Measurements from ENCODE around the gene ATG9B.

DNA sequence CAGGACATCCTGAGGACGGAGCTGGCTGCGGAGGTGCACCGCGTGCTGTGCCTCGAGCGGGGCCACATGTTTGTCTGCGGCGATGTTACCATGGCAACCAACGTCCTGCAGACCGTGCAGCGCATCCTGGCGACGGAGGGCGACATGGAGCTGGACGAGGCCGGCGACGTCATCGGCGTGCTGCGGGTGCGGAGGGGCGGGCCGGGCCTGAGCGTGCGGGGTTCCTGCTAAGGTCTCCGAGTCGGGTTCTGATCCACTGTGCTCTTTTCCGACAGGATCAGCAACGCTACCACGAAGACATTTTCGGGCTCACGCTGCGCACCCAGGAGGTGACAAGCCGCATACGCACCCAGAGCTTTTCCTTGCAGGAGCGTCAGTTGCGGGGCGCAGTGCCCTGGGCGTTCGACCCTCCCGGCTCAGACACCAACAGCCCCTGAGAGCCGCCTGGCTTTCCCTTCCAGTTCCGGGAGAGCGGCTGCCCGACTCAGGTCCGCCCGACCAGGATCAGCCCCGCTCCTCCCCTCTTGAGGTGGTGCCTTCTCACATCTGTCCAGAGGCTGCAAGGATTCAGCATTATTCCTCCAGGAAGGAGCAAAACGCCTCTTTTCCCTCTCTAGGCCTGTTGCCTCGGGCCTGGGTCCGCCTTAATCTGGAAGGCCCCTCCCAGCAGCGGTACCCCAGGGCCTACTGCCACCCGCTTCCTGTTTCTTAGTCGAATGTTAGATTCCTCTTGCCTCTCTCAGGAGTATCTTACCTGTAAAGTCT is 10.4 kb downstream of the ATG9B start:
- TF ChIP-seq, protein P1, sequence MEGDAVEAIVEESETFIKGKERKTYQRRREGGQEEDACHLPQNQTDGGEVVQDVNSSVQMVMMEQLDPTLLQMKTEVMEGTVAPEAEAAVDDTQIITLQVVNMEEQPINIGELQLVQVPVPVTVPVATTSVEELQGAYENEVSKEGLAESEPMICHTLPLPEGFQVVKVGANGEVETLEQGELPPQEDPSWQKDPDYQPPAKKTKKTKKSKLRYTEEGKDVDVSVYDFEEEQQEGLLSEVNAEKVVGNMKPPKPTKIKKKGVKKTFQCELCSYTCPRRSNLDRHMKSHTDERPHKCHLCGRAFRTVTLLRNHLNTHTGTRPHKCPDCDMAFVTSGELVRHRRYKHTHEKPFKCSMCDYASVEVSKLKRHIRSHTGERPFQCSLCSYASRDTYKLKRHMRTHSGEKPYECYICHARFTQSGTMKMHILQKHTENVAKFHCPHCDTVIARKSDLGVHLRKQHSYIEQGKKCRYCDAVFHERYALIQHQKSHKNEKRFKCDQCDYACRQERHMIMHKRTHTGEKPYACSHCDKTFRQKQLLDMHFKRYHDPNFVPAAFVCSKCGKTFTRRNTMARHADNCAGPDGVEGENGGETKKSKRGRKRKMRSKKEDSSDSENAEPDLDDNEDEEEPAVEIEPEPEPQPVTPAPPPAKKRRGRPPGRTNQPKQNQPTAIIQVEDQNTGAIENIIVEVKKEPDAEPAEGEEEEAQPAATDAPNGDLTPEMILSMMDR (IDR thresholded peaks at IDR 0.05; ENCODE audit: extremely low read depth in 1 of 2, insufficient read depth in 1 of 2, low read depth in 1 of 2, low read length in 2 of 2): no peak
- TF ChIP-seq POLR2AphosphoS5 (IDR thresholded peaks at IDR 0.05; ENCODE audit: insufficient read depth, low read depth, low read length): no peak
- no peak for TF ChIP-seq POLR2A (IDR thresholded peaks at IDR 0.05; ENCODE audit: low read depth, low read length)
- no peak for TF ChIP-seq GATA2 (IDR thresholded peaks at IDR 0.05; ENCODE audit: insufficient read depth, insufficient read length, low read depth, low read length)
- no peak for TF ChIP-seq EZH2 (IDR thresholded peaks at IDR 0.05; ENCODE audit: borderline replicate concordance, low read depth, low read length, severe bottlenecking)
- TF ChIP-seq JUN (IDR thresholded peaks at IDR 0.05; ENCODE audit: borderline replicate concordance, insufficient read depth, insufficient read length, low read depth): no peak
- no peak for TF ChIP-seq FOS (IDR thresholded peaks at IDR 0.05; ENCODE audit: borderline replicate concordance, insufficient read depth, low read length)
- TF ChIP-seq, protein P2, sequence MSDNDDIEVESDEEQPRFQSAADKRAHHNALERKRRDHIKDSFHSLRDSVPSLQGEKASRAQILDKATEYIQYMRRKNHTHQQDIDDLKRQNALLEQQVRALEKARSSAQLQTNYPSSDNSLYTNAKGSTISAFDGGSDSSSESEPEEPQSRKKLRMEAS (IDR thresholded peaks at IDR 0.05; ENCODE audit: insufficient read depth, insufficient read length): no peak
